Measurements from ENCODE around the gene ABI3BP. TPM values are rescaled to one million over a fixed set of nuclear protein-coding genes. Genes with fewer than 3 reads are reported as not detected.

Gene ABI3BP
- total RNA-seq, 2 experiments from 2014 or later = not detected

DNA sequence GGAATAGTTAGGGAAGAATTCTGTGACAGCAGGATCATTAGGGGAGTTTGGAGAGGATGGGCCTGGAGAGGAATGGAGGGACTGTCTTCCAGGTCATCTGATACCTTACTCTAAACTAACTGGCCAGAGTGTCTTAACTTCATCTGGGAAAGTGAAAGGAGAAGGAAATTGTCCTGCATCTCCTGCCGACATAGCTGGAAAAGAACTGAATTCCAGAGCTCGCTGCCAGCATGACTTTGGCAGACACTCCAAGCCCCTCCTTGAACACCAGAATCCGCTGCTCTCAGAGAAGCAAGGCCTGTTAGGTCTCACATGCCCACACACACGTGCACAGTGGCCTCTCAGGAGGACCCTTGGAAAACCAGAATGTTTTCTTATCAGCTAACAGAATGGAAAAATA lies 10.5 kb downstream of the ABI3BP start:
- H3K4me1 ChIP-seq (ENCODE audit: insufficient read depth, low read length) = no peaks in the 10 kb centered on the region
- H3K27ac Mint-ChIP-seq = no peak overlapping the region
- H3K36me3 Mint-ChIP-seq (ENCODE audit: low read depth) = no peaks in the 10 kb centered on the region
- ATAC-seq (ENCODE audit: poor library complexity) (no peak), DNase-seq (no peak)
- no peaks in the 10 kb centered on the region for H3K27me3 ChIP-seq (ENCODE audit: control insufficient read depth in 1 of 2, insufficient read depth in 2 of 2, low read length in 2 of 2)
- H3K27ac ChIP-seq (ENCODE audit: low read depth in 1 of 2, low read length in 2 of 2) = no peak overlapping the region
- TF ChIP-seq, protein P1, sequence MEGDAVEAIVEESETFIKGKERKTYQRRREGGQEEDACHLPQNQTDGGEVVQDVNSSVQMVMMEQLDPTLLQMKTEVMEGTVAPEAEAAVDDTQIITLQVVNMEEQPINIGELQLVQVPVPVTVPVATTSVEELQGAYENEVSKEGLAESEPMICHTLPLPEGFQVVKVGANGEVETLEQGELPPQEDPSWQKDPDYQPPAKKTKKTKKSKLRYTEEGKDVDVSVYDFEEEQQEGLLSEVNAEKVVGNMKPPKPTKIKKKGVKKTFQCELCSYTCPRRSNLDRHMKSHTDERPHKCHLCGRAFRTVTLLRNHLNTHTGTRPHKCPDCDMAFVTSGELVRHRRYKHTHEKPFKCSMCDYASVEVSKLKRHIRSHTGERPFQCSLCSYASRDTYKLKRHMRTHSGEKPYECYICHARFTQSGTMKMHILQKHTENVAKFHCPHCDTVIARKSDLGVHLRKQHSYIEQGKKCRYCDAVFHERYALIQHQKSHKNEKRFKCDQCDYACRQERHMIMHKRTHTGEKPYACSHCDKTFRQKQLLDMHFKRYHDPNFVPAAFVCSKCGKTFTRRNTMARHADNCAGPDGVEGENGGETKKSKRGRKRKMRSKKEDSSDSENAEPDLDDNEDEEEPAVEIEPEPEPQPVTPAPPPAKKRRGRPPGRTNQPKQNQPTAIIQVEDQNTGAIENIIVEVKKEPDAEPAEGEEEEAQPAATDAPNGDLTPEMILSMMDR (IDR thresholded peaks at IDR 0.05) = no peak
- intact Hi-C loops (cut with DNase I, micrococcal nuclease) = no loop called here
- no peaks in the 10 kb centered on the region for H3K9me3 ChIP-seq (ENCODE audit: control insufficient read depth in 1 of 2, insufficient read depth in 1 of 2, low read length in 2 of 2)
- no peaks in the 10 kb centered on the region for H3K9me3 Mint-ChIP-seq
- no peak overlapping the region for H3K4me3 Mint-ChIP-seq
- no peaks in the 10 kb centered on the region for H3K36me3 ChIP-seq (ENCODE audit: insufficient read depth, low read length)
- ChIA-PET CTCF (no interaction called here), POLR2A (no interaction called here)
- no peak overlapping the region for H3K4me3 ChIP-seq (ENCODE audit: low read length)
- H3K4me1 Mint-ChIP-seq (ENCODE audit: low read depth) = no peaks in the 10 kb centered on the region
- H3K27me3 Mint-ChIP-seq = no peaks in the 10 kb centered on the region

DNA sequence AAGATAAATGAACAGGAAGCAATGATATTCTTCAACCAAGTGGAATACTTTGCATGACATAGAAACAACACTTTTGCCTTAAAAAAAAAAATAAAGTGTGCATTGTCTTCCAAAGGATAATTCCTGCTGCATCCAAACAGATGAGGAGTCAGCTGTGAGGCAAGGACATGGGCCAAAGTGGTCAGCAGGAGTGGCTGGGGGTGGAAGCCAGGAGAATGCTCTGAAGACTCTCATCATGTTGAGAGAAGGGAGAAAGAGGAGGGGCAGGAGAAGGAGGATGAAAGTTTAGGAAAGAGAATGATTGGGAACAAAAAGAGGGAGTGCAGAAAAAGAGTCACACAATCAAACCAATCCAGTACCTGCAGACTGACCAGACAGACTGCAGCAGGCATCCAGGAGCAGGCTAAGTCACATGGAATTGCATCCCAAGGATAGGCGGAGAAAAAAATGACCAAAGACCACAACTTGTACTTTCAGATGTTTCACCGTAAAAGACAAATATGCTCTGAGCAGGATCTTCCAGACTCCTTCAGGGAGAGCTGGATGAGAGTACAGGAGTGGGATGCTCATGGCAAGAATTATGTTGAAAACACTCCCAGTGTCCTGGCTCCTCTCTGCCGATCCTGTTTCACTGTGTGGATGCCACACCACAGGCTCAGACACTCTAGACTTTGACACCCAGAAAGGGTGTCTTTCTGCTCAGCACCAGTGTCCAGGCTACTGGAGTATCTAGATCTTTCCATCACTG lies 11.9 kb downstream of the ABI3BP start:
- Mint-ChIP-seq H3K4me3 (no peak overlapping the region), H3K36me3 (ENCODE audit: low read depth) (no peaks in the 10 kb centered on the region), H3K27ac (no peak overlapping the region), H3K9me3 (no peaks in the 10 kb centered on the region), H3K4me1 (ENCODE audit: low read depth) (no peaks in the 10 kb centered on the region), H3K27me3 (no peaks in the 10 kb centered on the region)
- no peaks in the 10 kb centered on the region for H3K36me3 ChIP-seq (ENCODE audit: insufficient read depth, low read length)
- no peak overlapping the region for H3K27ac ChIP-seq (ENCODE audit: low read depth in 1 of 2, low read length in 2 of 2)
- no peaks in the 10 kb centered on the region for H3K27me3 ChIP-seq (ENCODE audit: control insufficient read depth in 1 of 2, insufficient read depth in 2 of 2, low read length in 2 of 2)
- ChIA-PET CTCF (no interaction called here), POLR2A (no interaction called here)
- no peak overlapping the region for H3K4me3 ChIP-seq (ENCODE audit: low read length)
- no peaks in the 10 kb centered on the region for H3K4me1 ChIP-seq (ENCODE audit: insufficient read depth, low read length)
- DNase-seq (no peak), ATAC-seq (ENCODE audit: poor library complexity) (no peak)
- intact Hi-C loops (cut with DNase I, micrococcal nuclease) = no loop called here
- TF ChIP-seq, protein P1 (IDR thresholded peaks at IDR 0.05) = no peak
- H3K9me3 ChIP-seq (ENCODE audit: control insufficient read depth in 1 of 2, insufficient read depth in 1 of 2, low read length in 2 of 2) = no peaks in the 10 kb centered on the region

DNA sequence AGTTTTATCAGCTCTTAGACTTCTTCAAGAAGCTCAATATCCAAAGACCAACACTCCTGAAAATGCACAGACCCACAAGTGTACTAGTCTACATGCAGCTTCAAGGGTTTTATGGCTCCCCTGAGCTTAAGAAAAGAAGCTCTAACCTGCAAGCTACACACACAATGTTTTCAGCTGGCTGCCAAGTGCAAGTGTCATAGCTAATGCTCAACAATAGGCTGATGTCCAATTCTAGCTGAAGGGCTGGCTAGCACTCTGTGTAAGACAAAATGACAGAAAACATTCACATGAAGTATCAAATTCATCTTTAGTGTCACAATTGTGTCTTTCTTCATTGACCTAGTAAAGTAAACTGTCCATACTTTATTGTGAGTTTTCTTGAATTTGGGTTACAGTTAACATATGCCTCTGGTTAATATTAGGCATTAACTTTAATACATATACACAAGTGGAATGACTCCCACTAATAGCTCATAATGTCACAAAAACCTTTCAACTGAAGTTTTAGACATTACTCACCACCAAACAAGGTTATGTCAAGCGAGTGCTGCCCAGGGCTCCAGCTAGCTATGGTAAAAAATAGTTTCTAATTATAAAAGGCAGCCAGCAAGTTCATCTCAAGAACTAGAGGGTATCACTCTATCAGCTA lies 15.1 kb downstream of the ABI3BP start:
- Histone ChIP-seq H3K4me3 (ENCODE audit: low read length) (no peak overlapping the region), H3K36me3 (ENCODE audit: insufficient read depth, low read length) (no peaks in the 10 kb centered on the region), H3K27me3 (ENCODE audit: control insufficient read depth in 1 of 2, insufficient read depth in 2 of 2, low read length in 2 of 2) (no peaks in the 10 kb centered on the region), H3K9me3 (ENCODE audit: control insufficient read depth in 1 of 2, insufficient read depth in 1 of 2, low read length in 2 of 2) (no peaks in the 10 kb centered on the region), H3K27ac (ENCODE audit: low read depth in 1 of 2, low read length in 2 of 2) (no peak overlapping the region), H3K4me1 (ENCODE audit: insufficient read depth, low read length) (no peaks in the 10 kb centered on the region)
- H3K4me3 Mint-ChIP-seq = no peak overlapping the region
- ChIA-PET CTCF (no interaction called here), POLR2A (no interaction called here)
- no peaks in the 10 kb centered on the region for H3K9me3 Mint-ChIP-seq
- ATAC-seq (ENCODE audit: poor library complexity) (no peak), DNase-seq (no peak)
- no peaks in the 10 kb centered on the region for H3K27me3 Mint-ChIP-seq
- intact Hi-C loops (cut with DNase I, micrococcal nuclease) = no loop called here
- H3K27ac Mint-ChIP-seq = no peak overlapping the region
- no peaks in the 10 kb centered on the region for H3K4me1 Mint-ChIP-seq (ENCODE audit: low read depth)
- TF ChIP-seq, protein P1 (IDR thresholded peaks at IDR 0.05) = no peak
- H3K36me3 Mint-ChIP-seq (ENCODE audit: low read depth) = no peaks in the 10 kb centered on the region

Data from CD4-positive, alpha-beta T cell (primary cell).